ENCODE results near the gene KIAA0753.

GRCh38 chr17:6596511-6596910, 44.0 kb downstream of the KIAA0753 start:
- TF ChIP-seq CTCF (IDR thresholded peaks at IDR 0.05) (no peak), EP300 (IDR thresholded peaks at IDR 0.05) (no peak), POLR2A (IDR thresholded peaks at IDR 0.05) (no peak)

All from gastroesophageal sphincter (tissue), 3 donors.